Liver (tissue), 3 donors: ENCODE data around the gene HSPB9.

ENCODE experiments used
- GABPA ChIP-seq, 2 donors: IDR thresholded peaks in 1 of 2; conservative IDR thresholded peaks in 1 of 2; 2 replicates each; pipeline ENCODE4 v1.6.1; 2016; ENCODE audit warnings: antibody characterized with exemption in 2 of 2, mild to moderate bottlenecking in 1 of 2, moderate library complexity in 1 of 2
- RAD21 ChIP-seq, 2 donors: IDR thresholded peaks; 2 replicates each; pipeline ENCODE4 v1.6.1; 2016; ENCODE audit warnings: antibody characterized with exemption in 2 of 2, mild to moderate bottlenecking in 2 of 2
- TAF1 ChIP-seq: conservative IDR thresholded peaks from 2 replicates; pipeline ENCODE4 v1.6.1; 2016; ENCODE audit warnings: antibody characterized with exemption, mild to moderate bottlenecking
- YY1 ChIP-seq: IDR thresholded peaks from 2 replicates; pipeline ENCODE4 v1.6.1; 2016; ENCODE audit warnings: antibody characterized with exemption, mild to moderate bottlenecking
- TF ChIP-seq, protein P1 (sequence below): fragments of 150-350 bp; IDR thresholded peaks from 2 replicates; pipeline ENCODE4 v1.5.1; 2017; ENCODE audit warnings: improper control_type of control experiment, low read depth, low read length; ENCODE audit not compliant: missing input control
- TF ChIP-seq, protein P2 (sequence below): IDR thresholded peaks from 2 replicates; pipeline ENCODE4 v1.6.1; 2016; ENCODE audit warnings: antibody characterized with exemption
- TF ChIP-seq, protein P3 (sequence below): IDR thresholded peaks from 2 replicates; pipeline ENCODE4 v1.6.1; 2016; ENCODE audit warnings: antibody characterized with exemption, mild to moderate bottlenecking
- TF ChIP-seq, protein P4 (sequence below): IDR thresholded peaks from 2 replicates; pipeline ENCODE4 v1.6.1; 2016; ENCODE audit warnings: antibody characterized with exemption
- donor health status: healthy.
- donor health status: healthy.

DNA sequence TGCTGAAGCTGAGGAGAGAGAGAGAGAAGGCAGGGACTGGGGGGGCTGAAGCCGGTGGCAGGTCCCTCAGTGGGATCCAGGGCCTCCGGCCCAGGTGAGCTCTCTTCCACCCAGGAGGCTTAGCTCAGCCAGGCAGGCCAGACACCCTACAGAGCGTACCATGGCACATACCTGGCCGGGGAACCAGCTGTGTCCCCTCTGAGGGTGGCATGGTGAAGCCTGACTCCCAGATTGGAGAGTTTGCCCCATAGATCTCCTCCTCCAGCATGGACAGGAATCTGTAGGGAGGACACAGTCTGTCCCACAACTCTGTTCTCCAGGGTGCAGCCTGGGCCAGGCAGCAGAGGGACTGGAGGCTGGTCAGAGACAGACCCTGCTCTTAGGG is 4.5 kb upstream of the HSPB9 start:
- TF ChIP-seq, protein P1, sequence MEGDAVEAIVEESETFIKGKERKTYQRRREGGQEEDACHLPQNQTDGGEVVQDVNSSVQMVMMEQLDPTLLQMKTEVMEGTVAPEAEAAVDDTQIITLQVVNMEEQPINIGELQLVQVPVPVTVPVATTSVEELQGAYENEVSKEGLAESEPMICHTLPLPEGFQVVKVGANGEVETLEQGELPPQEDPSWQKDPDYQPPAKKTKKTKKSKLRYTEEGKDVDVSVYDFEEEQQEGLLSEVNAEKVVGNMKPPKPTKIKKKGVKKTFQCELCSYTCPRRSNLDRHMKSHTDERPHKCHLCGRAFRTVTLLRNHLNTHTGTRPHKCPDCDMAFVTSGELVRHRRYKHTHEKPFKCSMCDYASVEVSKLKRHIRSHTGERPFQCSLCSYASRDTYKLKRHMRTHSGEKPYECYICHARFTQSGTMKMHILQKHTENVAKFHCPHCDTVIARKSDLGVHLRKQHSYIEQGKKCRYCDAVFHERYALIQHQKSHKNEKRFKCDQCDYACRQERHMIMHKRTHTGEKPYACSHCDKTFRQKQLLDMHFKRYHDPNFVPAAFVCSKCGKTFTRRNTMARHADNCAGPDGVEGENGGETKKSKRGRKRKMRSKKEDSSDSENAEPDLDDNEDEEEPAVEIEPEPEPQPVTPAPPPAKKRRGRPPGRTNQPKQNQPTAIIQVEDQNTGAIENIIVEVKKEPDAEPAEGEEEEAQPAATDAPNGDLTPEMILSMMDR, result no peak
- TF ChIP-seq, protein P2, sequence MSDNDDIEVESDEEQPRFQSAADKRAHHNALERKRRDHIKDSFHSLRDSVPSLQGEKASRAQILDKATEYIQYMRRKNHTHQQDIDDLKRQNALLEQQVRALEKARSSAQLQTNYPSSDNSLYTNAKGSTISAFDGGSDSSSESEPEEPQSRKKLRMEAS, result no peak
- TF ChIP-seq TAF1 (no peak), GABPA (IDR thresholded peaks at IDR 0.05 in 1 of 2, conservative IDR thresholded peaks at IDR 0.05 in 1 of 2) (no peak), RAD21 (IDR thresholded peaks at IDR 0.05) (no peak), YY1 (no peak)
- TF ChIP-seq, protein P3, sequence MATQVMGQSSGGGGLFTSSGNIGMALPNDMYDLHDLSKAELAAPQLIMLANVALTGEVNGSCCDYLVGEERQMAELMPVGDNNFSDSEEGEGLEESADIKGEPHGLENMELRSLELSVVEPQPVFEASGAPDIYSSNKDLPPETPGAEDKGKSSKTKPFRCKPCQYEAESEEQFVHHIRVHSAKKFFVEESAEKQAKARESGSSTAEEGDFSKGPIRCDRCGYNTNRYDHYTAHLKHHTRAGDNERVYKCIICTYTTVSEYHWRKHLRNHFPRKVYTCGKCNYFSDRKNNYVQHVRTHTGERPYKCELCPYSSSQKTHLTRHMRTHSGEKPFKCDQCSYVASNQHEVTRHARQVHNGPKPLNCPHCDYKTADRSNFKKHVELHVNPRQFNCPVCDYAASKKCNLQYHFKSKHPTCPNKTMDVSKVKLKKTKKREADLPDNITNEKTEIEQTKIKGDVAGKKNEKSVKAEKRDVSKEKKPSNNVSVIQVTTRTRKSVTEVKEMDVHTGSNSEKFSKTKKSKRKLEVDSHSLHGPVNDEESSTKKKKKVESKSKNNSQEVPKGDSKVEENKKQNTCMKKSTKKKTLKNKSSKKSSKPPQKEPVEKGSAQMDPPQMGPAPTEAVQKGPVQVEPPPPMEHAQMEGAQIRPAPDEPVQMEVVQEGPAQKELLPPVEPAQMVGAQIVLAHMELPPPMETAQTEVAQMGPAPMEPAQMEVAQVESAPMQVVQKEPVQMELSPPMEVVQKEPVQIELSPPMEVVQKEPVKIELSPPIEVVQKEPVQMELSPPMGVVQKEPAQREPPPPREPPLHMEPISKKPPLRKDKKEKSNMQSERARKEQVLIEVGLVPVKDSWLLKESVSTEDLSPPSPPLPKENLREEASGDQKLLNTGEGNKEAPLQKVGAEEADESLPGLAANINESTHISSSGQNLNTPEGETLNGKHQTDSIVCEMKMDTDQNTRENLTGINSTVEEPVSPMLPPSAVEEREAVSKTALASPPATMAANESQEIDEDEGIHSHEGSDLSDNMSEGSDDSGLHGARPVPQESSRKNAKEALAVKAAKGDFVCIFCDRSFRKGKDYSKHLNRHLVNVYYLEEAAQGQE, result no peak
- TF ChIP-seq, protein P4, sequence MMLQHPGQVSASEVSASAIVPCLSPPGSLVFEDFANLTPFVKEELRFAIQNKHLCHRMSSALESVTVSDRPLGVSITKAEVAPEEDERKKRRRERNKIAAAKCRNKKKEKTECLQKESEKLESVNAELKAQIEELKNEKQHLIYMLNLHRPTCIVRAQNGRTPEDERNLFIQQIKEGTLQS, result no peak
